CD14-positive monocyte (primary cell): ENCODE data around the gene DTX4. TPM values are rescaled to one million over a fixed set of nuclear protein-coding genes. Genes with fewer than 3 reads are reported as not detected.

Experiments
- DNase-seq, 3 donors: peaks; one replicate each; pipeline ENCODE4 v3.0.0-alpha.2; 2011 to 2022
- H2AFZ ChIP-seq: 2 replicates; pipeline ENCODE4 v1.6.0; 2012; ENCODE audit warnings: mild to moderate bottlenecking, low read depth, low read length, inconsistent platforms; ENCODE audit not compliant: insufficient read depth, poor library complexity, severe bottlenecking
- H3K27ac ChIP-seq, 2 donors: 1 replicate in 1 of 2; 2 replicates in 1 of 2; pipeline ENCODE4 v1.5.1; 2012 to 2013; ENCODE audit warnings: low read length in 2 of 2, control low read depth in 1 of 2, inconsistent platforms in 1 of 2, low read depth in 1 of 2, mild to moderate bottlenecking in 1 of 2
- H3K27me3 ChIP-seq, 2 donors: one replicate each; pipeline versions ENCODE4 v1.6.0 to v1.6.1; 2011 to 2013; ENCODE audit warnings: low read length in 2 of 2; ENCODE audit not compliant: control insufficient read depth in 2 of 2, insufficient read depth in 2 of 2
- H3K36me3 ChIP-seq, 2 donors: replicated peaks in 1 of 2; 1 replicate in 1 of 2; 2 replicates in 1 of 2; pipeline versions ENCODE4 v1.5.1 to v1.6.1; 2012 to 2013; ENCODE audit warnings: low read length in 2 of 2, control low read depth in 1 of 2, inconsistent platforms in 1 of 2, mild to moderate bottlenecking in 1 of 2; ENCODE audit not compliant: insufficient read depth in 2 of 2, control insufficient read depth in 1 of 2
- H3K4me1 ChIP-seq, 2 donors: 1 replicate in 1 of 2; 2 replicates in 1 of 2; pipeline versions ENCODE4 v1.5.1 to v1.6.1; 2012 to 2013; ENCODE audit warnings: low read length in 2 of 2, control low read depth in 1 of 2, inconsistent platforms in 1 of 2, mild to moderate bottlenecking in 1 of 2, moderate library complexity in 1 of 2; ENCODE audit not compliant: insufficient read depth in 2 of 2, control insufficient read depth in 1 of 2
- H3K4me2 ChIP-seq: replicated peaks from 2 replicates; pipeline ENCODE3; 2012; ENCODE audit warnings: low read length, moderate library complexity, mild to moderate bottlenecking; ENCODE audit not compliant: poor library complexity, severe bottlenecking; ENCODE audit errors: extremely low read depth
- H3K4me3 ChIP-seq, 3 experiments: fragments of 200-600 bp in 1 of 3; sonication (generic) in 1 of 3; replicated peaks in 1 of 3; 1 replicate in 2 of 3; 2 replicates in 1 of 3; pipeline ENCODE4 v1.5.1; 2011 to 2013; ENCODE audit warnings: low read length in 3 of 3, mild to moderate bottlenecking in 3 of 3, control low read depth in 2 of 3, low read depth in 2 of 3, inconsistent platforms in 1 of 3, moderate library complexity in 1 of 3
- H3K79me2 ChIP-seq: 2 replicates; pipeline ENCODE4 v1.6.0; 2012; ENCODE audit warnings: mild to moderate bottlenecking, control low read depth, inconsistent platforms, low read length, moderate library complexity; ENCODE audit not compliant: insufficient read depth
- H3K9ac ChIP-seq: 2 replicates; pipeline ENCODE4 v1.6.0; 2017; ENCODE audit warnings: low read length, mild to moderate bottlenecking; ENCODE audit not compliant: insufficient read depth, poor library complexity, severe bottlenecking
- H3K9me3 ChIP-seq, 2 donors: replicated peaks in 1 of 2; 1 replicate in 1 of 2; 2 replicates in 1 of 2; pipeline versions ENCODE4 v1.5.1 to v1.6.1; 2012 to 2013; ENCODE audit warnings: low read length in 2 of 2, control low read depth in 1 of 2; ENCODE audit not compliant: control insufficient read depth in 1 of 2, insufficient read depth in 1 of 2
- H4K20me1 ChIP-seq: 2 replicates; pipeline ENCODE4 v1.6.0; 2012; ENCODE audit warnings: mild to moderate bottlenecking, low read length, control low read depth, moderate library complexity; ENCODE audit not compliant: insufficient read depth
- H3K27ac Mint-ChIP-seq, 7 donors: one replicate each; pipeline ENCODE4 v1.8.0; 2020; ENCODE audit warnings: mild to moderate bottlenecking in 7 of 7, mixed read lengths in 7 of 7, moderate library complexity in 6 of 7, inconsistent platforms in 2 of 7
- H3K27me3 Mint-ChIP-seq, 3 donors: one replicate each; pipeline ENCODE4 v1.8.0; 2021 to 2022; ENCODE audit warnings: low read depth in 3 of 3, mild to moderate bottlenecking in 3 of 3, mixed read lengths in 3 of 3, moderate library complexity in 3 of 3, inconsistent platforms in 1 of 3
- H3K36me3 Mint-ChIP-seq, 2 donors: one replicate each; pipeline ENCODE4 v1.8.0; 2020; ENCODE audit warnings: mixed read lengths in 2 of 2, inconsistent platforms in 1 of 2, mild to moderate bottlenecking in 1 of 2
- H3K4me1 Mint-ChIP-seq: one replicate; pipeline ENCODE4 v1.8.0; 2020; ENCODE audit warnings: mild to moderate bottlenecking, mixed read lengths
- H3K4me3 Mint-ChIP-seq, 2 donors: one replicate each; pipeline ENCODE4 v1.8.0; 2020; ENCODE audit warnings: mild to moderate bottlenecking in 2 of 2, mixed read lengths in 2 of 2, moderate library complexity in 1 of 2
- H3K9me3 Mint-ChIP-seq, 7 donors: one replicate each; pipeline ENCODE4 v1.8.0; 2020 to 2022; ENCODE audit warnings: mixed read lengths in 7 of 7, mild to moderate bottlenecking in 6 of 7, moderate library complexity in 6 of 7, inconsistent platforms in 2 of 7
- CTCF ChIP-seq: fragments of 200-600 bp; IDR thresholded peaks from one replicate; pipeline ENCODE4 v1.8.0; 2022; ENCODE audit warnings: antibody characterized with exemption, mild to moderate bottlenecking
- WGBS: methylation state at CpG from one replicate; pipeline ENCODE4 v1.1.5; 2013; ENCODE audit warnings: missing lambda C conversion rate; ENCODE audit not compliant: insufficient coverage; 5-methylcytosine and 5-hydroxymethylcytosine counted together
- intact Hi-C, 2 donors: fragments of 100-400 bp; cut with micrococcal nuclease; formaldehyde crosslinking; loops; one replicate each; pipeline versions ENCODE4 v1.15.0 to v1.15.1; 2023
- polyA plus RNA-seq, 3 donors: library from polyadenylated mRNA; depleted of rRNA in 1 of 3; unstranded in 2 of 3; stranded (reverse) in 1 of 3; fragments of 300-500 nt in 2 of 3; fragments of >200 nt in 1 of 3; fragmentation: Illumina TruSeq in 2 of 3; gene quantifications; 1 replicate in 2 of 3; 2 replicates in 1 of 3; pipeline ENCODE4 v1.2.3, GENCODE V29; 2012 to 2021

Gene DTX4
- polyA plus RNA-seq, 3 donors: 0.96 to 1.9 (median 1.1) TPM

- intact Hi-C loops: loop anchor here (5.0 to 10.0 kb wide), 2 partner anchors 61 to 204 kb away; no protein-coding TSS in a partner anchor
- peak overlapping the region; percentile 67 for H3K4me2 ChIP-seq
- TF ChIP-seq CTCF: peak; percentile 91
Observed at GRCh38 chr11:59158206-59159068, 13.5 kb upstream of the DTX4 start.

GRCh38 chr11:59164028-59164427 is 7.9 kb upstream of the DTX4 start:
- 100% methylated on average over 1 of the region's 3 CpGs for WGBS
- Mint-ChIP-seq H3K27me3 (peaks cover 3 to 8% (median 3%) of the 10 kb centered on the region in 3 donors), H3K36me3 (no peaks in the 10 kb centered on the region), H3K4me1 (no peaks in the 10 kb centered on the region), H3K9me3 (peaks cover 0 to 2% (median 0%) of the 10 kb centered on the region in 7 donors), H3K27ac (no peak overlapping the region), H3K4me3 (no peak overlapping the region)
- DNase-seq: no peak
- no peaks in the 10 kb centered on the region for H3K79me2 ChIP-seq
- intact Hi-C loops: no loop called here
- no peaks in the 10 kb centered on the region for H3K27me3 ChIP-seq
- no peak overlapping the region for H2AFZ ChIP-seq
- no peaks in the 10 kb centered on the region for H4K20me1 ChIP-seq
- no peak for TF ChIP-seq CTCF
- H3K9ac ChIP-seq: no peak overlapping the region
- H3K36me3 ChIP-seq: no peaks in the 10 kb centered on the region
- no peaks in the 10 kb centered on the region for H3K9me3 ChIP-seq
- no peak overlapping the region for H3K4me2 ChIP-seq
- no peaks in the 10 kb centered on the region for H3K4me1 ChIP-seq
- no peak overlapping the region for H3K4me3 ChIP-seq
- H3K27ac ChIP-seq: no peak overlapping the region

More at GRCh38 chr11:59158206-59159068, 13.5 kb upstream of the DTX4 start:
- Histone ChIP-seq H3K27ac (peak overlapping the region in 1 of 2 donors; percentile 51), H3K79me2 (peaks cover 17% of the 10 kb centered on the region), H3K9me3 (no peaks in the 10 kb centered on the region), H2AFZ (peak overlapping the region; percentile 77), H3K4me1 (peaks cover 14 to 17% of the 10 kb centered on the region in 2 donors), H3K27me3 (no peaks in the 10 kb centered on the region), H3K9ac (no peak overlapping the region), H4K20me1 (no peaks in the 10 kb centered on the region), H3K4me3 (peak overlapping the region in 2 of 3 experiments; percentile 57 to 58), H3K36me3 (peaks cover 0 to 9% of the 10 kb centered on the region in 2 donors)
- DNase-seq: peak; percentile 72 to 86 (median 81)
- peaks cover 0 to 2% (median 1%) of the 10 kb centered on the region in 3 donors for H3K27me3 Mint-ChIP-seq
- H3K36me3 Mint-ChIP-seq: peaks cover 3 to 5% of the 10 kb centered on the region in 2 donors
- H3K4me3 Mint-ChIP-seq: peak overlapping the region; percentile 66 to 80
- peaks cover 17% of the 10 kb centered on the region for H3K4me1 Mint-ChIP-seq
- WGBS: 0% methylated on average over 2 of the region's 8 CpGs
- H3K9me3 Mint-ChIP-seq: peaks cover 0 to 2% (median 0%) of the 10 kb centered on the region in 7 donors
- peak overlapping the region; percentile 55 to 87 (median 80) for H3K27ac Mint-ChIP-seq
